PC-9 (cell line): ENCODE measurements around the gene ZNF593OS.

ENCODE experiments used
- CTCF ChIP-seq: fragments of 200-600 bp; sonication (generic); conservative IDR thresholded peaks from 2 replicates; pipeline ENCODE4 v1.6.1; 2017; ENCODE audit warnings: mixed run types, antibody characterized with exemption, mild to moderate bottlenecking, moderate library complexity
- EZH2 ChIP-seq: fragments of 200-600 bp; sonication (generic); IDR thresholded peaks from 2 replicates; pipeline ENCODE4 v1.8.0; 2017; ENCODE audit warnings: antibody characterized with exemption, low read depth

- TF ChIP-seq CTCF (no peak), EZH2 (no peak)
Observed at GRCh38 chr1:26175346-26175745, 3.7 kb upstream of the ZNF593OS start.
